ENCODE data around the gene RNF151.

GRCh38 chr16:1960665-1961630 is 5.7 kb upstream of the RNF151 start:
- TF ChIP-seq CTCF (IDR thresholded peaks at IDR 0.05) (no peak), EZH2 (IDR thresholded peaks at IDR 0.05; ENCODE audit: borderline replicate concordance, insufficient read depth, low read depth, low read length, poor library complexity, severe bottlenecking) (no peak)

Data from B cell (primary cell).